GM04504 (cell line): Measurements from ENCODE around the gene STX18.

ENCODE experiments used
- DNase-seq: peaks from one replicate; pipeline ENCODE4 v3.0.0-alpha.2; 2012; ENCODE audit warnings: low read depth

STX18 gene

DNA sequence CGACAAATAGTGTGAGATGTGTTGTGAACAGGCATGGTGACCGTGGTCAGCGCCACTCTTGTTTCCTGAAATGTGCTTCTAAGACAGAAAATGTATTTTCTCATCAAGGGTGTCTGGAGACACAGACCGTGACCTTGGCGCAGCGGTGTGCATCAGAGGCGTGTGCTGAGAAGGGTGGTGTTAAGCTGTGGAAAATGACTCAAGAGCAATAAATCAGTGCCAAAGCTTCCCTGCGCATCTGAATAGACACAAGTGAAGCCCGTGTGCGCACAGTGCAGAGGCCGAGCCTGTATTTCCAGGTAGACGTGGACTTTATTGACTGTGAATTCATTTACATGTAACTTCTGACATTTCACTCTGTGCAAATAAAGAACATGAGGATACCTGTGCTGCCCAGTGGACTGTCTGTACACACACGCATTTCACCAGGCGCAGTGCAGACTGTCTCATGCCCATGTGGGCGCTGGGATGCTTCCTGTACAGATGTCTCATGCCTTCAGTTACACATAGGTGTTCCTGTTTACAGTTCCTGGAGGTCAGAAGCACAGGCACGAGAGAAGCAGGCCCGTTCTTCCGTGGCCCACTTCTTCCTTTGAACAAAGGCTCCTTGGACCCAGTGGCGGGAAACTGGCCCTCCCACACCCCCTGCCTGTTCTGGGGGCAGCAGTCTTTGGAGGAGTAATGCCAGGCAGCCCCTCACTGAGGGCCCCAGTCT is 123.0 kb downstream of the STX18 start:
- no peak for DNase-seq

DNA sequence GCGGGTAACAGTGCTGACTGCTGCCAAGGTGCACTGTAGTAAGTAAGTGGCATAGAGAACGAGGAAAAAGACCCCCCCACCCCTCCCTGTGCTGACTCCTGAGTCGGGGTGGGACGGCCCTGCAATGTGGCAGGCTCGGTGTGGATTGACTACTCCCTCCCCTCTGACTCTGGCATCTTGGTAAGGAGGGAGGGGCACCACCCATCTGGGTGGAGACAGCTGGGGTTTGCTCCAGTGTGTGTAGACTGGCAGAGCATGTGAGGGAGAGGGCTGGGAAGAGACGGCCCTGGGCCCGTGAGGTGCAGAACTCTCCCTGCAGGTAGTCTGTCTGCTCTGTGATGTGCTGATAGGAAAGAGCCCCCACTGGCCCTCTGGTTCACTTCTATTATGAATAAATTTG is 124.0 kb downstream of the STX18 start:
- no peak for DNase-seq

GRCh38 chr4:4416981-4417380 is 124.9 kb downstream of the STX18 start:
- DNase-seq, result no peak

DNA sequence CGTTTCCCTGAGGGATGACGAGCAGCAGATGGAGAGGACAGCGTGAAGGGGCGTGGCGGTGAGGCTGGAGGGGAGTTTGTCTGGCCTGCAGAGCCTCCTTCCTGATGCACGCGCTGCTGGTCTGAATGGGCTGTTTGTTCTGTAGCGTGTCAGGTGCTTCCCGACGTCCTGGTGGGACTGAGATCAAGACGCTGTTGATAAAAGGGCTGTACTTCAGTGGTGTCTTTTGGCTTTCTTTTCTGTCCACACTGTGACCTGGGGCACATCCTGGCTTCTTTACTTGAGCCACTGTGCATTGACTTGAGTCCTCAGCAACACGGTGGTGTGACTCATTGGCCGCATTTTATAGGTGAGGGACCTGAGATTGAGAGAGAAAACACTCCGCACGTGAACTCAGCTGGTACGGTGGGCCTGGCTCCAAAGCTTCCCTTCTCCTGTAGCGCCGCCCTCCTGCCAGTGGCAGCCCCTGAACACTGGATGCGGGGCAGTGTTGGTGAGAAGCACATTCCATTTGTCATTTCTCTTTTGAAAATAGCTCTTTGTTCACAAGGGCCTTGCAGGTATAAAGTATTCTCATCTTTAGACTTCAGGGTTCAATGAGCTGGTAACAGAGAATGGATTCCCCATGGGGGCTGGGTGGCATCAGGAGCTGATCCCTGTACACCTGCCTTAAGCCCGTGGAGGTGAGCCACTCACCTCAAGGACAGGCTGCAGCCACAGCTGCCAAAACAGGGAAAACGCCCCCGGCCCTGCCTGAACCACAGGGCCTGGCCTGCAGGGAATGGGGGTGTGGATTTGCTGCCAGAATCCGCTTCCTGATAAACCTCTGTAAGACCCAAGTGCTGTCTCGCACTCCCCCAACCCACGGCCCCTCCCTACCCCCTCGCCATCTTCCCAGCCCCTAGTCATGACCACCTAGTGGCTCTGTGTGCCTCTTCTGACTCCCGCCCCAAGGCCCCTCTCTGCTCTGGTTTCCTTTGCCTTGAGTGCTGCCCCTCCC is 125.7 kb downstream of the STX18 start:
- DNase-seq, result no peak

GRCh38 chr4:4415107-4415805 is 126.6 kb downstream of the STX18 start:
- no peak for DNase-seq

GRCh38 chr4:4413806-4414205 is 128.0 kb downstream of the STX18 start:
- DNase-seq, result no peak

GRCh38 chr4:4413373-4413725 is 128.5 kb downstream of the STX18 start:
- DNase-seq, result no peak

DNA sequence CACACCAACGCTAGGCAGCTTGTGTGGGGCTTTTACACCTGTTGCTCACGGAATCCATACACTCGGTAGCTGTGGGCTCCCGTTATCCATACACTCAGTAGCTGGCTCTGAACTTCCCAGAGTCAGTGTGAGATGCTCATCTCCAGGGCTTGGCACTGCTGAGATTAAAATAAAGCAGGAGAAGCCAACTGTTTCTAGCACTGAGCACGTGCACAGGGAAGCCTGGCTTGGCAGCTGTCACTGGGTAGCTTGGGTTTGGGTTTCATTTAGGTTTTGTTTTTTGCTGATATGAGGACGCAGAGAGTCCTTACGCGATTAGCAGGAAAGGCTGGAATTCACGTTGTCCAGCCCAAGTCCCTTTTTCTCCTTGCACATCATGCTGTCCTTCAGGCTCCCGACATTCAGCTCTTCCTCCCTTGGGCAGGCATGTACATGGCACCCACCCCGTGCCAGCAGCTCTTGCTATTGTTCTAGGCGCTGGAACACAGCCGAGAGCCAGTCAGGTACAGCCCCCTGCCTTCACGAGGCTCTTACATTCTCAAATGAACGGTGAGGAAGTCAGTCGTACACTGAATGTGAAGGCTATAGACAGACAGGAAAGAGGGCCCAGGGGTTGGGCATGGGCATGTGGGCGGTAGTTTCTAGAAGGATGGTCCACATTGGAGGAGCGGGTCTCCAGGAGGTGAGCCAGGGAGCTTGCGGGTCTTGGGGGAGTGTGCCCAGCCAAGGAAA is 129.0 kb downstream of the STX18 start:
- no peak for DNase-seq

DNA sequence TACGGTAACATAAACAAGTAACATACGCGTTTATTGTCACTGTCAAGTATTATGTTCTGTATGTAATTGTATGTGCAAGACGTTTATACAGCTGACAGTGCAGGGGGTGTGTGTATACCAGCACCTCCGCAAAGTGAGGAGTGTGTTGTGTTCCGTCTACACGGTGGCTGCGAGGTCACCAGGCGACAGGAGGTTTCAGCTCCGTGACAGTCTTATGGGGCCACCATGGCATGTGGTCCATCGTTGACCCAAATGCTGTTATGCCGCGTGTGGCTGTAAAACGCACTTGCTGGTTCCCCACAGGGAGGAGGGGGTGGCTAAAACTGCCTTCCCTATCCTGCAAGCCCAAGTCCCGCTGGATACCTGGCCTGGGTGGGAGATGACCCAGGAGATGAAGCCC is 129.9 kb downstream of the STX18 start:
- DNase-seq, result no peak

DNA sequence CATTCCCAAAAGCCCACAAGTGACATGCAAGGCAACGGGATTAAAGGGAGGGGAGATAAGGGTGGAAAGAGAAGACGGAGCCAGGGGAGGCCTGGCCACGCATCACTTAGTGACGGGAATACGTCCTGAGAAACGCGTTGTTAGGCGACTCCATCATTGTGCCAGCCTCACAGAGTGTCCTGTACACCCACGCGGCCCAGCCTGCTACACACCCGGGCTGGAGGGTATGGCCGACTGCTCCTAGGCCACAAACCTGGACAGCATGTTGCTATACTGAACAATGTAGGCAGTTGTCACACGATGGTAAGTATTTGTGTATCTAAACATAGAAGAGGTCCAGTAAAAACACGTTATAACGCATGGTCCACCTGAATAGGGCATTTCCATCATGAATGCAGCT is 131.6 kb downstream of the STX18 start:
- no peak for DNase-seq

DNA sequence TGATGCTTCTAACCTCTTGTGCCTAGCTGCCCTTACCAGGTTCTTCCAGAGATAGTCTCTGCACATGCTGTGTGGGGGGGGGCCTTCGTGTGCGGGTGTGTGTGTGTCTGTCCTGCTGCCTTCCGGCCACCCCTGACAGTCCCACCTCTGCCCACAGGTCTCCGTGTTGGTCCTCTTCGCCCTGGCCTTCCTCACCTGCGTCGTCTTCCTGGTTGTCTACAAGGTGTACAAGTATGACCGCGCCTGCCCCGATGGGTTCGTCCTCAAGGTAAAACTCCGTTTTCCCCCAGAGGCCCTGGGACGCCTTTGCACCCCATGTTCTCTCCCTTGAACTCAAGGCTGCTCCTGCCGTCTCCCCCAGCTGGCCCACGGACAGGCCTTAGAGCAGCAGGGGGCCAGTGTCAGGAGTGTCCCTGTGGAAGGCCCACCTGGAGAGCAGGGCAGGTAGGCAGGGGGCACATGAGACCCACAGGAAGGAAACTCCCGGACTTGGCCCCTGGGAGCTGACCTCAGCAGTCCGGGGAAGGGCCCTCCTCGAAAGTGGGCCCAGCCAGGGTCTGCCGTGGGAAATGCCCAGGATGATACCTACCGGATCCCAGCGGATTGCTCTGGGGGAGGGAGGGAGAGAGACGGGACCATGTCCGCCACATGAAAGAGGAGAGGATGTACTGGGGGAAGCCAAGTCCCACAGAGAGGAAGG is 132.3 kb downstream of the STX18 start:
- no peak for DNase-seq

GRCh38 chr4:4408576-4409335 is 133.1 kb downstream of the STX18 start:
- DNase-seq, result no peak

DNA sequence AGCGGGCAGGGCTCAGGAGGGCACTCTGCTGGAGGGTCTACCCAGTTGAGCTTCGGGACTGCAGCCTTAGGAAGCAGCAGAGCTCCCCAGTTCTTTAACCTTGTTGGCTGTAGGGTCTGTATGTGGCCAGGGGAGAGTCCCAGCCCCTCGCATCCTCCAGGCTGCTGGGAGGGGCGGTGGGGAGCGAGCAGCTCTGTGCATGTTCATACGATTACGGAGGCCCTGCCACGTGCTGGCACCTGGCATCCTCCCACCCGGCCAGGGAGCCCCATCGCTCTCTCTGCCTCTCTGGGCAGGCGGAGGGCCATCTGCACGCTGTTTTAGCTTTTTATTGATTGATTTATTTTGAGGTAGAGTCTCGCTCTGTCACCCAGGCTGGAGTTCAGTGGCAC is 133.7 kb downstream of the STX18 start:
- no peak for DNase-seq

DNA sequence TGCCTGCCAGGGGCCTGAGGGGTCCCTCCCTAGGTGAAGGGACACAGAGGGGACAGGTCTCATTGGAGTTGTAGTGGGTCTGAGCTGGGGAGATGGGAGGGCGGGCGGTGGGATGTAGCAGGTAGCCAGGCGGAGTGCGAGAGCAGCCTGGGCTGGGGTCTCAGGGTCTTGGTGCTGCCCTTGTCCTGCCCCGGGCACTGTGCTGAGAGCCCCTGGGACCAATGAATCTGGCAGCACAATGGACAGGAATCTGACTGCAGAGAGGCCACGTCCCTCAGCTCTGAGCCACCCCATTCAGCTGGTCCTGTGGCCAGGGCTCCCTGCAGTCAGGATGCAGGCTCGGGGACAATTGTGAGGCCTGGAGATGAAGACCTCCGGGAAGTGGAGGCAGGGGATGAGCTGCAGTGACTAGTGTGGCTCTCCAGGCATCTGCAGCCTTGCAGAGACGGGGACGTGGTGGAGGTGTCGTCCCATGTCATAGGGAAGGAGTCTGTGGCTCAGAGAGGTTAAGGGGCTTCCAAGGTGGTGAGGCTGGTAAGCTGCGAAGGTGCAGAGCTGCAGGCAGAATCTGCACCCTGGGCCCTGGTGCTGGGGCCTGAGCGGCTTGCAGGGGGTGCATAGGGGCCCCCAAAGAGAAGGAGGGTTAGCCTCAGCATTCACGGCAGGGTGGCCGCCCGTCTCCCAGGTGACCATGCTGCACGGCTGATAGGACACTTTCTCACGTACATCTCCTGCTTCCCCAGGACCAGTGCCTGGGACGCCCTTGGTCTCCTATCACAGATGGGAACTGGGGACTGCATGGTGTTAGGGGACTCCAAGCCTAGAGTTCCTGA is 134.3 kb downstream of the STX18 start:
- no peak for DNase-seq

DNA sequence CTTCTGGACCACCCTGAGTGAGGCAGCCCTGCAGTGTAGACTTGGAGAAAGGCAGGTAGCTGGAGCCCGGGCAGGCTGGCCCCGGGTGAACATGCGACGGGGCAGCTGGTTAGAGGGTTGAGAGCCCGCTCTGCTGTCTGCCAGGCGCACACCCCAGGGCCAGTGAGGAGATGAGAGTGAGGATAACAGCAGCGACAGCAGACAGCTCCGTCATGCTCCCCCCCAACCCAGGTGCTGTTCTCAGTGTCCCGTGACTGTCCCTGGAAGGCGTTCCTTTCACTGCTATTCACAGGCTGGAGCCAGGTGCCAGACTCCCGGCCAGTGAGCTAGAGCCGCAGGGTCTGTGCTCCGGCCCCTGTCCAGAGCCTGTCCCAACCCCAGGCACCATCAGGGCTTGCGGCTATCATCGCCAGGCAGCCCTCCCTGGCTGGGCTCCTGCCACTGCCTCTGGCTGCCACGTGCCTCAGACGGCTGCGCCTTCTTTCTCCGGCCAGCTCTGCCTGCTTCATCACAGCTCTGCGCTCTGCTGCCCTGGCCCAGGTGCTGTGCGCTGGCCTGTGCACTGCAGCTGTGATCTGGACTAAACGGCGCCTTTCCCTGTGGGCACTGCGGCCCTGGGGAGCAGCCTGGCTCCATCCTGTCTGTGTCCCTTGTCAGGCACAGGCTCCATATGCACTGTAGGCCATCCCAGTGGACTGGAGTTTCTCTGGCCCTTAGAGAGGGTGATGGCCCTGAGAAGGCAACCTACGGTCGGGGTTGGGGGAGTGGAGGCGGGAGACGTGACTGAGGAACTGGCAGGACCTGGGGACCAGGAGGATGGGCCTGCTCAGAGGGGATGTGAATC is 135.2 kb downstream of the STX18 start:
- DNase-seq, result no peak

DNA sequence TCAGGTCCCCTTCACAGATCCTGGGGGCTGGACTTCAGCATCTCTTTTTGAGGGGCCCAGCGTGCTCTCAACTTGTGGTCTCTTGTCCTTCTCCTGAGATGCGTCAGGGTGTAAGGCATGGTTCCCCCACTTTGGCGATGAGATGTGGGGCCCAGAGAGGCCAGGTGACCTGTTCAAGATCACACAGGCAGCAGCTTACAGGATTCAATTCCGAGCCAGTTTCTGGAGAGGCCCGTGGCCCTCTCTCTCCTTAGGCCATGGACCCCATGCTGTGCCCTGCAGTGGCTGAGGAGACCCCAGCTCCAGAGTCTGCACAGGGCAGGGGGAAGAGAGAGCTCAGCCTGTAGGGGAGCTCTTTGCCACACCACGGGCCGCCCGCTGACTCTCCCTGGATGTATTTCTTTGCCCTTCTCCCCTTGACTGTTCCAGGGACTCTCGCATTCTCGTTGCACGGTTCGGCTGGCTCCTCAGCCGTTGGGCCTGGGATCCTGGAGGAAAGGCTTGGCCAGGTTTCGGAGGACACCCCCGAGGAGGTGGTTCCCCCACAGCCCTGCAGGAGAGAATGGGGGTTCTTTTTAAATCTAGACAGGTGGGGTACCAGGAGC is 136.4 kb downstream of the STX18 start:
- no peak for DNase-seq

DNA sequence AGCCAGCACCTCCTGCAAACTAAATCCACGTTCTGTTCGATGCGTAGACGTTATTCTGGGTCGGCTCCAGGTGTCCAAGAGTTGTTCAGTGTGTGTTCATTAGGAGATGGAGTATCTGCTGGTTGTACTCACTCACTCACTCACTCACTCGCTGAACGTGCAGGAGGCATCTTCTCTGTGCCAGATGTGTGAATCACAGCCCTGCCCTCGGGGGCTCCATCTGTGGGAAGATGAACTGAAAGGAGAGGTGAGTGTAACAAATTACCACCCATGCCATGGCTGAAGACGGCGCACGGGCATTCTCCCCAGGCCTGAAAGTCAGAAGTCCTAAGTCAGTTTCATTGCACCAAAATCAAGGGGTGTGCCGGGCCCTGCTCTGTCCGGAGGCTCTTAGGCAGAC is 138.9 kb downstream of the STX18 start:
- peak; percentile 19 for DNase-seq

DNA sequence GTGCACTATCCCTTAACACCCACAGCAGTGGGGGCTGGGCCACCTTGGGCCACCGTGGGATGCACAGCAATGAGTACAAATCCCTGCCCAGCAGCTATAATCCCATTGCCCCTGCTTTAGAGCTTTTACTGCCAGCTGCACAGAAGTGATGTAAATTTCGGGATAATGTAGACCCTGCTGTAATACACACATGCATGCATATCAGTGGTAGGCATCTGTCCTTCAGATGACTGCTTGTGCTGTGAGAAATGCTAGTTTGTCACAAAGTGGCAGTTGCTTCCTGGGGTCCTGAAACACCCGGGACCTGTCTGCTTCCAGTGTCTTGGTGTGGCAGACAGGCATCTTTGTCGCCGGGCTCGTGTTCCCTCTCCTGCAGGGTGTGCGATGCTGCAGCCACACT is 140.8 kb downstream of the STX18 start:
- no peak for DNase-seq
